ENCODE data around the gene CPM. TPM values are rescaled to one million over a fixed set of nuclear protein-coding genes. Genes with fewer than 3 reads are reported as not detected.

The CPM gene
- total and polyA plus RNA-seq, 2 donors (not counting 3 experiments of a cell fraction or from before 2014, with no cell fraction given), result not detected

- ChIA-PET CTCF (no interaction called here), POLR2A (no interaction called here)
- no peaks in the 10 kb centered on the region for H3K9me1 ChIP-seq (replicated peaks; ENCODE audit: control insufficient read depth, extremely low read depth, insufficient read depth, low read length)
- TF ChIP-seq GATA2 (IDR thresholded peaks at IDR 0.05; ENCODE audit: insufficient read depth, insufficient read length, low read depth, low read length) (no peak), FOS (IDR thresholded peaks at IDR 0.05; ENCODE audit: borderline replicate concordance, insufficient read depth, low read length) (no peak), MYC (IDR thresholded peaks at IDR 0.05; ENCODE audit: low read depth, low read length) (no peak), POLR2A (IDR thresholded peaks at IDR 0.05; ENCODE audit: low read depth, low read length) (no peak), JUN (IDR thresholded peaks at IDR 0.05; ENCODE audit: borderline replicate concordance, insufficient read depth, insufficient read length, low read depth) (no peak), EZH2 (IDR thresholded peaks at IDR 0.05; ENCODE audit: borderline replicate concordance, low read depth, low read length, severe bottlenecking) (no peak), MAX (IDR thresholded peaks at IDR 0.05; ENCODE audit: insufficient read depth, insufficient read length) (no peak), POLR2AphosphoS5 (IDR thresholded peaks at IDR 0.05; ENCODE audit: insufficient read depth, low read depth, low read length) (no peak), CTCF (IDR thresholded peaks at IDR 0.05; ENCODE audit: extremely low read depth in 1 of 2, insufficient read depth in 1 of 2, low read depth in 1 of 2, low read length in 2 of 2) (no peak)
- DNase-seq (ENCODE audit: low read depth, low spot score) (no peak), FAIRE-seq (no peak)
- no peaks in the 10 kb centered on the region for H3K79me2 ChIP-seq (ENCODE audit: control insufficient read depth, insufficient read depth, low read length)
- no peaks in the 10 kb centered on the region for H3K4me1 ChIP-seq (ENCODE audit: control insufficient read depth, extremely low read depth, insufficient read depth, low read length)
- no TSS peak for BruUV-seq (replicated peaks)
- H4K20me1 ChIP-seq (replicated peaks; ENCODE audit: control insufficient read depth, extremely low read depth, insufficient read depth, low read length), result no peaks in the 10 kb centered on the region
- dilution Hi-C loops (cut with MboI; ENCODE audit: extremely low pct_ligation_motif_present, low sequenced_read_pairs) (no loop called here), intact Hi-C loops (cut with micrococcal nuclease) (no loop called here)
- no peak overlapping the region for H2AFZ ChIP-seq (ENCODE audit: low read depth, low read length)
- H3K4me3 ChIP-seq (replicated peaks in 1 of 3; ENCODE audit: insufficient read depth in 1 of 3, low read depth in 1 of 3, low read length in 3 of 3), result no peak overlapping the region
- H3K9ac ChIP-seq (replicated peaks; ENCODE audit: extremely low read depth, insufficient read depth, low read length), result no peak overlapping the region
- peaks cover 3% of the 10 kb centered on the region in 2 experiments for H3K27me3 ChIP-seq (ENCODE audit: control insufficient read depth in 2 of 2, insufficient read depth in 2 of 2, low read length in 2 of 2)
- no peak overlapping the region for H3K27ac ChIP-seq (ENCODE audit: insufficient read depth, low read depth, low read length)
- H3K36me3 ChIP-seq (ENCODE audit: control insufficient read depth in 2 of 2, extremely low read depth in 1 of 2, insufficient read depth in 2 of 2, low read length in 2 of 2), result no peaks in the 10 kb centered on the region
- no peaks in the 10 kb centered on the region for H3K9me3 ChIP-seq (replicated peaks; ENCODE audit: control insufficient read depth, insufficient read depth, low read length)
- no peak overlapping the region for H3K4me2 ChIP-seq (ENCODE audit: insufficient read depth, low read length)
Observed at GRCh38 chr12:68951652-68952051, 18.7 kb upstream of the CPM start.
